Panc1 (cell line): ENCODE data around the gene KIF2B.

Experiments
- CTCF ChIP-seq: fragments of 450-650 bp; IDR thresholded peaks from 2 replicates; pipeline ENCODE4 v1.5.1; 2017; ENCODE audit warnings: mild to moderate bottlenecking
- POLR2AphosphoS5 ChIP-seq: IDR thresholded peaks from 2 replicates; pipeline ENCODE4 v1.6.1; 2012; ENCODE audit warnings: mild to moderate bottlenecking, low read depth, low read length, moderate library complexity
- REST ChIP-seq, 2 experiments: IDR thresholded peaks; 2 replicates each; pipeline ENCODE4 v1.6.1; 2011 to 2012; ENCODE audit warnings: low read depth in 2 of 2, control low read depth in 1 of 2, low read length in 1 of 2, mild to moderate bottlenecking in 1 of 2, moderate library complexity in 1 of 2; ENCODE audit not compliant: insufficient read depth in 1 of 2
- SIN3A ChIP-seq: IDR thresholded peaks from 2 replicates; pipeline ENCODE4 v1.6.1; 2012; ENCODE audit warnings: low read depth, mild to moderate bottlenecking, low read length, moderate library complexity, borderline replicate concordance; ENCODE audit not compliant: insufficient read depth
- TCF7L2 ChIP-seq: IDR thresholded peaks from 2 replicates; pipeline ENCODE4 v1.6.1; 2011; ENCODE audit warnings: mild to moderate bottlenecking, low read depth, low read length, inconsistent platforms

GRCh38 chr17:53804437-53804836 is 18.3 kb upstream of the KIF2B start:
- TF ChIP-seq CTCF (no peak), POLR2AphosphoS5 (no peak), REST (IDR thresholded peaks at IDR 0.05; ENCODE audit: insufficient read depth in 1 of 2, low read depth in 2 of 2, low read length in 1 of 2) (no peak), TCF7L2 (no peak), SIN3A (no peak)
